ENCODE results near the gene TTLL11.

GRCh38 chr9:121954477-121955140 lies 138.5 kb downstream of the TTLL11 start:
- no peak for TF ChIP-seq CTCF (IDR thresholded peaks at IDR 0.05 in 4 of 5, conservative IDR thresholded peaks at IDR 0.05 in 1 of 5)
- TF ChIP-seq POLR2A (IDR thresholded peaks at IDR 0.05): no peak
